ENCODE measurements around the gene ADAMTS3.

The ADAMTS3 gene

GRCh38 chr4:72587334-72587733 lies 18.3 kb upstream of the ADAMTS3 start:
- no peaks in the 10 kb centered on the region for H4K20me1 ChIP-seq (ENCODE audit: insufficient read depth, low read length, poor library complexity, severe bottlenecking)
- H3K36me3 ChIP-seq (ENCODE audit: insufficient read depth, low read length) = no peaks in the 10 kb centered on the region
- no peak overlapping the region for H3K9ac ChIP-seq (ENCODE audit: low read depth, low read length, poor library complexity, severe bottlenecking)
- no peaks in the 10 kb centered on the region for H3K9me2 ChIP-seq (replicated peaks; ENCODE audit: low read depth, low read length)
- no peak for TF ChIP-seq EZH2phosphoT487 (IDR thresholded peaks at IDR 0.05; ENCODE audit: borderline replicate concordance)
- TF ChIP-seq CTCF (conservative IDR thresholded peaks at IDR 0.05; ENCODE audit: low read length) = no peak
- H3K4me2 ChIP-seq (ENCODE audit: low read depth, low read length, poor library complexity, severe bottlenecking) = no peak overlapping the region
- H2AFZ ChIP-seq (ENCODE audit: low read length) = no peak overlapping the region
- H3F3A ChIP-seq (ENCODE audit: low read depth) = no peaks in the 10 kb centered on the region
- no peaks in the 10 kb centered on the region for H3K27me3 ChIP-seq (ENCODE audit: insufficient read depth, low read length, poor library complexity, severe bottlenecking)
- no peaks in the 10 kb centered on the region for H3K79me2 ChIP-seq (ENCODE audit: insufficient read depth, low read length)
- H3K4me1 ChIP-seq (ENCODE audit: insufficient read depth, low read length, poor library complexity, severe bottlenecking) = no peaks in the 10 kb centered on the region
- no peak overlapping the region for H3K4me3 ChIP-seq (ENCODE audit: low read length, poor library complexity, severe bottlenecking)
- no peaks in the 10 kb centered on the region for H3K9me3 ChIP-seq (ENCODE audit: insufficient read depth, low read depth, low read length)

- Histone ChIP-seq H3K9me2 (replicated peaks; ENCODE audit: low read depth, low read length) (no peaks in the 10 kb centered on the region), H2AFZ (ENCODE audit: low read length) (no peak overlapping the region), H3K9ac (ENCODE audit: low read depth, low read length, poor library complexity, severe bottlenecking) (no peak overlapping the region), H3K27me3 (ENCODE audit: insufficient read depth, low read length, poor library complexity, severe bottlenecking) (no peaks in the 10 kb centered on the region), H3K79me2 (ENCODE audit: insufficient read depth, low read length) (no peaks in the 10 kb centered on the region), H3K4me1 (ENCODE audit: insufficient read depth, low read length, poor library complexity, severe bottlenecking) (no peaks in the 10 kb centered on the region), H3F3A (ENCODE audit: low read depth) (no peaks in the 10 kb centered on the region), H3K36me3 (ENCODE audit: insufficient read depth, low read length) (no peaks in the 10 kb centered on the region), H3K4me3 (ENCODE audit: low read length, poor library complexity, severe bottlenecking) (no peak overlapping the region), H3K9me3 (ENCODE audit: insufficient read depth, low read depth, low read length) (no peaks in the 10 kb centered on the region), H3K4me2 (ENCODE audit: low read depth, low read length, poor library complexity, severe bottlenecking) (no peak overlapping the region), H4K20me1 (ENCODE audit: insufficient read depth, low read length, poor library complexity, severe bottlenecking) (no peaks in the 10 kb centered on the region)
- TF ChIP-seq CTCF (conservative IDR thresholded peaks at IDR 0.05; ENCODE audit: low read length) (no peak), EZH2phosphoT487 (IDR thresholded peaks at IDR 0.05; ENCODE audit: borderline replicate concordance) (no peak)
These were observed 13.8 kb upstream of the ADAMTS3 start for GRCh38 chr4:72582853-72583252.

- no peak for TF ChIP-seq CTCF (conservative IDR thresholded peaks at IDR 0.05; ENCODE audit: low read length)
- TF ChIP-seq EZH2phosphoT487 (IDR thresholded peaks at IDR 0.05; ENCODE audit: borderline replicate concordance) = no peak
- H3K36me3 ChIP-seq (ENCODE audit: insufficient read depth, low read length) = no peaks in the 10 kb centered on the region
- H3K4me1 ChIP-seq (ENCODE audit: insufficient read depth, low read length, poor library complexity, severe bottlenecking) = no peaks in the 10 kb centered on the region
- H3K9me2 ChIP-seq (replicated peaks; ENCODE audit: low read depth, low read length) = no peaks in the 10 kb centered on the region
- no peaks in the 10 kb centered on the region for H4K20me1 ChIP-seq (ENCODE audit: insufficient read depth, low read length, poor library complexity, severe bottlenecking)
- H3F3A ChIP-seq (ENCODE audit: low read depth) = no peaks in the 10 kb centered on the region
- no peaks in the 10 kb centered on the region for H3K27me3 ChIP-seq (ENCODE audit: insufficient read depth, low read length, poor library complexity, severe bottlenecking)
- H3K4me3 ChIP-seq (ENCODE audit: low read length, poor library complexity, severe bottlenecking) = no peak overlapping the region
- no peak overlapping the region for H2AFZ ChIP-seq (ENCODE audit: low read length)
- H3K9me3 ChIP-seq (ENCODE audit: insufficient read depth, low read depth, low read length) = no peaks in the 10 kb centered on the region
- H3K79me2 ChIP-seq (ENCODE audit: insufficient read depth, low read length) = no peaks in the 10 kb centered on the region
- H3K4me2 ChIP-seq (ENCODE audit: low read depth, low read length, poor library complexity, severe bottlenecking) = no peak overlapping the region
- H3K9ac ChIP-seq (ENCODE audit: low read depth, low read length, poor library complexity, severe bottlenecking) = no peak overlapping the region
These were observed 8.2 kb upstream of the ADAMTS3 start for GRCh38 chr4:72577211-72577610.
